ENCODE measurements around the gene CTNNA2. TPM values are rescaled to one million over a fixed set of nuclear protein-coding genes. Genes with fewer than 3 reads are reported as not detected.

CTNNA2 gene
- total RNA-seq, 1 donor from 2014 or later, result 2.9 TPM

DNA sequence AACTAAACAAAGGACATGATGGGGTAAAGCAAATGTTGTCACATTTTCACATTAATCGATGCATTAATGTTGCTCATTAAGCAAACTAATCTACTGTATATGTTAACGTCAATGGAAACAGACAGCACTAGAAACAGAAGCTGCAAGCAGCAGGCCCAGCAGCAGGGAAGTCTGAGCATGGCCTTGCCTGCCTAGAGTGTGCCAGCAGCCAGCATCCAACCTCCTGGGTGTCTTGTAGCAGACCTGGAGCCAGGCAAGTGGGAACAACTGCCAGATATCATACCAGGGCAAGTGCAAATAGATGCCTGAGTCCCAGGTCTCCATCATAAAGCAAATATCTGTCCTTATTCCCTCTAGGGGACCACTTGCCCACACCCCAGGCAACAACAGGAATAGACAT is 472.7 kb downstream of the CTNNA2 start:
- Mint-ChIP-seq H3K27me3 (ENCODE audit: low read depth) (no peaks in the 10 kb centered on the region), H3K27ac (ENCODE audit: unreplicated experiment) (no peak overlapping the region), H3K36me3 (ENCODE audit: low read depth) (no peaks in the 10 kb centered on the region), H3K4me1 (peaks cover 9% of the 10 kb centered on the region), H3K4me3 (no peak overlapping the region), H3K9me3 (no peaks in the 10 kb centered on the region)
- TF ChIP-seq, protein P1, sequence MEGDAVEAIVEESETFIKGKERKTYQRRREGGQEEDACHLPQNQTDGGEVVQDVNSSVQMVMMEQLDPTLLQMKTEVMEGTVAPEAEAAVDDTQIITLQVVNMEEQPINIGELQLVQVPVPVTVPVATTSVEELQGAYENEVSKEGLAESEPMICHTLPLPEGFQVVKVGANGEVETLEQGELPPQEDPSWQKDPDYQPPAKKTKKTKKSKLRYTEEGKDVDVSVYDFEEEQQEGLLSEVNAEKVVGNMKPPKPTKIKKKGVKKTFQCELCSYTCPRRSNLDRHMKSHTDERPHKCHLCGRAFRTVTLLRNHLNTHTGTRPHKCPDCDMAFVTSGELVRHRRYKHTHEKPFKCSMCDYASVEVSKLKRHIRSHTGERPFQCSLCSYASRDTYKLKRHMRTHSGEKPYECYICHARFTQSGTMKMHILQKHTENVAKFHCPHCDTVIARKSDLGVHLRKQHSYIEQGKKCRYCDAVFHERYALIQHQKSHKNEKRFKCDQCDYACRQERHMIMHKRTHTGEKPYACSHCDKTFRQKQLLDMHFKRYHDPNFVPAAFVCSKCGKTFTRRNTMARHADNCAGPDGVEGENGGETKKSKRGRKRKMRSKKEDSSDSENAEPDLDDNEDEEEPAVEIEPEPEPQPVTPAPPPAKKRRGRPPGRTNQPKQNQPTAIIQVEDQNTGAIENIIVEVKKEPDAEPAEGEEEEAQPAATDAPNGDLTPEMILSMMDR (conservative IDR thresholded peaks at IDR 0.05), result no peak
- DNase-seq (ENCODE audit: low read depth, low spot score), result no peak

DNA sequence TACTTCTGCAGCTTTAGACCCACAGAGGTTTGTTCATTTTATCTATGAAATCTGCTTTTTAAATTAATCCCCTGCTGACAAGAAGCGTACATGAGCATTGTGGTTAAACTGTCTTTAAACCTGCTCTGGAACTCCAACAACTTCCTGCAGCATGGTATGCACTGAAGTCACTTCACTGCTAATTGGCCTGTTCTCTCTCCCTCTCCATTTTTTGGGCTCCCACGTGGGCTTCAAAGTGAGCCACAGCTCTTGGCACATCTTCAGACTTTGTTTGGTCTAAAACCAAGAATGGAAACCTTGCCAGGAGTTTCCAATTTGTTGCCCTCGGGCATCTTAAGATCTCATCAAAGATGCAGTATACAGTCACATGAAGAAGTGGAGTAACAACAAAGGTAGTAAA is 480.3 kb downstream of the CTNNA2 start:
- Mint-ChIP-seq H3K4me1 (no peaks in the 10 kb centered on the region), H3K36me3 (ENCODE audit: low read depth) (no peaks in the 10 kb centered on the region), H3K27ac (ENCODE audit: unreplicated experiment) (no peak overlapping the region), H3K9me3 (no peaks in the 10 kb centered on the region), H3K4me3 (no peak overlapping the region), H3K27me3 (ENCODE audit: low read depth) (no peaks in the 10 kb centered on the region)
- TF ChIP-seq, protein P1 (conservative IDR thresholded peaks at IDR 0.05), result no peak
- DNase-seq (ENCODE audit: low read depth, low spot score), result no peak

DNA sequence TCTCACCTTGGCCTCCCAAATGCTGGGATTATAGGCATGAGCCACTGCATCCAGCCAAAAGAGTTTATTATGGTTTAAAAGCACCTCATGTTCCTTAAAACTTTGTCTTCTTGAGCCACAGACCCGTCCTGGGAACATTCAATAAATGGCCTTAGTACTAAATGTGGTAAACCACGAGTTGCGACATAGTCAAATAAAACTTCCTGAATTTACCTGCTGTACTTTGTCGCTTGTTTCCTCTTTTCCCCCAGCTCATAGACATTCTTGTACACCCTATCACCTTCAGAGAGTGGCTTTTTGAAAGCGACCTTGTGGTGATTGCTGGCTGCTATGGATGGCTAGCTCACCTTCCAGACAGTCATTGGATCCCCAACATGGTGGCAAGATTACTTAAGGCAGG is 481.3 kb downstream of the CTNNA2 start:
- TF ChIP-seq, protein P1 (conservative IDR thresholded peaks at IDR 0.05), result no peak

DNA sequence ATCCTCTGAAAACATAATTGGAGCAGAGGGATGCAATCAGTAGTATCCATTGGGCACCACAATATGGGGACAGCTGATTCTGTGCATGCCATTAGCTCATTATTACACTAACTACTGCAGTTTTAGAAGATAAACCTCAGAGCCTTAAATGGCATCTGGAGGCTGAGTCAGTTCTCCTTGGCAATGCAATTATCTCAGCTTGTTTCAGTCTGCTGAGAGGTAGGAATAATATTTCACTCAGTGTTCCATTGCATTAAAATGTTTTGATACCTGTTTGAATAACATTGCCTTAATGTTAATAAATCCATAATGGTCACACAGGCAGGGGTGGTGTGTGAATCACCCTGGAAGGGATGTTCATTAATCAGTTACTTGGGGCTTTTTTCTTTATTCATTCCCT is 482.1 kb downstream of the CTNNA2 start:
- H3K27ac Mint-ChIP-seq (ENCODE audit: unreplicated experiment), result no peak overlapping the region
- H3K9me3 Mint-ChIP-seq, result no peaks in the 10 kb centered on the region
- no peaks in the 10 kb centered on the region for H3K27me3 Mint-ChIP-seq (ENCODE audit: low read depth)
- TF ChIP-seq, protein P1 (conservative IDR thresholded peaks at IDR 0.05), result no peak
- no peaks in the 10 kb centered on the region for H3K36me3 Mint-ChIP-seq (ENCODE audit: low read depth)
- DNase-seq (ENCODE audit: low read depth, low spot score), result no peak
- H3K4me1 Mint-ChIP-seq, result no peaks in the 10 kb centered on the region
- no peak overlapping the region for H3K4me3 Mint-ChIP-seq

More for the DNA sequence above, 481.3 kb downstream of the CTNNA2 start:
- H3K27ac Mint-ChIP-seq (ENCODE audit: unreplicated experiment), result no peak overlapping the region
- H3K4me3 Mint-ChIP-seq, result no peak overlapping the region
- no peaks in the 10 kb centered on the region for H3K4me1 Mint-ChIP-seq
- no peaks in the 10 kb centered on the region for H3K36me3 Mint-ChIP-seq (ENCODE audit: low read depth)
- no peaks in the 10 kb centered on the region for H3K27me3 Mint-ChIP-seq (ENCODE audit: low read depth)
- no peaks in the 10 kb centered on the region for H3K9me3 Mint-ChIP-seq
- DNase-seq (ENCODE audit: low read depth, low spot score), result no peak

DNA sequence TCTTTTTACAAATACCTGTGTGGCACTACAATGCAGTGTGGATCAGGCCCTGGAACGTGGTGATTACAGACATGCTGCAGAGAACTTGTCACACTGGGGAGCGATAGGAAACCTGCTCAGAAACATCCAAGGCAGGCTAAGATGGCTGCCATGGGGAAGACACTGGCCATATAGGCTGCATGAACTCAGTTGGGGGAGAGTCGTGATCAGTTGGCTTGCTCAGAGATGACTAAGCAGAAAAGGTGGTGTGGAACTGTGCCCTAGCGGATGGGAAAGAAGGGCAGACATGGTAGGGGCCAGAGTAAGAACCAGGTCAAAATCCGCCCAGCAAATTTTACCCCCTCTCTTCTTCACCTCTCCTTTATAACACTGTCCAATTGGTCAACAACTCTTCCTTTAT is 483.9 kb downstream of the CTNNA2 start:
- no peak overlapping the region for H3K4me3 Mint-ChIP-seq
- TF ChIP-seq, protein P1 (conservative IDR thresholded peaks at IDR 0.05), result no peak
- no peak for DNase-seq (ENCODE audit: low read depth, low spot score)
- H3K27me3 Mint-ChIP-seq (ENCODE audit: low read depth), result no peaks in the 10 kb centered on the region
- H3K36me3 Mint-ChIP-seq (ENCODE audit: low read depth), result no peaks in the 10 kb centered on the region
- no peaks in the 10 kb centered on the region for H3K9me3 Mint-ChIP-seq
- no peaks in the 10 kb centered on the region for H3K4me1 Mint-ChIP-seq
- no peak overlapping the region for H3K27ac Mint-ChIP-seq (ENCODE audit: unreplicated experiment)

DNA sequence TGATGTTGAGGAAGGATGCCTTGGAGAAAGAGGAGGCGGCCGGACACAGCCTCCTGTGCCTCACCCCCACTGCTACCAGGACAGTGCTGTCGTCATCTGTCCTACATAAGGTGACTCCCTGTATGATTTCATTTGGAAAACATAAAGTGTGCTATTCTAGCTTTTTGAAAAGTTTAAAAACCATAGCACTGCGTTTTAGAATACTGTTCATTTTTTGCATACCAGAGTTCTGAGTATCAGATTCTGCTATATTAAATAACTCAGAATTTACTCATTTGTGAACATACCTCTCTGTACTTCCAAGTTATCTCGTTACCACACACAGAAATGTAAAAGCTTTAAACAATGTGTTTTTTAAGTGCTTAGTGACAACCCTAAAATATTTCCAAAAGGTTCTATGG is 488.9 kb downstream of the CTNNA2 start:
- H3K27ac Mint-ChIP-seq (ENCODE audit: unreplicated experiment), result no peak overlapping the region
- H3K9me3 Mint-ChIP-seq, result no peaks in the 10 kb centered on the region

More for the DNA sequence above, 488.9 kb downstream of the CTNNA2 start:
- H3K4me3 Mint-ChIP-seq, result no peak overlapping the region
- H3K4me1 Mint-ChIP-seq, result no peaks in the 10 kb centered on the region
- TF ChIP-seq, protein P1 (conservative IDR thresholded peaks at IDR 0.05), result no peak
- no peaks in the 10 kb centered on the region for H3K36me3 Mint-ChIP-seq (ENCODE audit: low read depth)
- peaks cover 8% of the 10 kb centered on the region for H3K27me3 Mint-ChIP-seq (ENCODE audit: low read depth)
- no peak for DNase-seq (ENCODE audit: low read depth, low spot score)
